ENCODE data around the gene JOSD1.
"Not testable (repeated sequence)": the region's sequence is repeated elsewhere in the genome, so short reads cannot be mapped to it uniquely, and the experiment has no call there.

JOSD1 gene

DNA sequence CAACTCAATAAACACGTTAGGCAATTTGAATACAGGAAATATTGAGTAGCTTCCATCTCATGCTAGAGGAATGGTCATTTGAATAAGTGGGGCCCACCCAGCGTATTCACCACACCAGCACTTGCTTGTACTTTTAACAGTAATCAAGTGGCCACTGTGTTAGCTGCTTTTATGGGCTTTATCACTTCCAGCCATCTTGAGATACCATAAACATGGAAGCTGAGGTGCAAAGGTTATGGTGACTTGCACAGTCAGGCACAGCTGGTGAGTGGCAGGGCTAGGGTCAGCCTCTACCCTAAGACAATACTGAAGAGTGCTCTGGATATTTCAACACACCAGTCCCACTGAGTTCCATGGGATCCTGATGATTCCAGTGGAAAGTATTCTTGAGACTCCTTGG lies 6.7 kb downstream of the JOSD1 start:
- no peak for DNase-seq (ENCODE audit: low read depth in 2 of 2, low spot score in 1 of 2)

DNA sequence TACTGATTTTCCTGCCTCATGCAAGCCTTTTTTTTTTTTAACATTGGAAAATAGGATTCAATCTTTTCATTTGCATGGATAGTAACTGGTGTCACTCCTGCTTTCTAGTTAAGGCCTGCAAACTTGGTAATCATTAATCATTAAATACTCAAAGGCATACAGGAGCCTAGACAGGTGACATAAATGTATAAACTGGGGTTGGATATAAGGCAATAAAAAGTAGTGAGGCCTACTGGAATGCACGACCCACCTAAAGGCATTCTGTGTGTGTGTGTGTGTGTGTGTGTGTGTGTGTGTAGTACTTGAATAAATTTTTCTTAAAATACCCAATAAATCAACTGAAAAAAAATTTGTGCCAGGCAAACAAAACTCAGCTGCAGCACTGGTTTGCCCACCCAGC lies 11.1 kb downstream of the JOSD1 start:
- DNase-seq (ENCODE audit: low read depth in 2 of 2, low spot score in 1 of 2): no peak

DNA sequence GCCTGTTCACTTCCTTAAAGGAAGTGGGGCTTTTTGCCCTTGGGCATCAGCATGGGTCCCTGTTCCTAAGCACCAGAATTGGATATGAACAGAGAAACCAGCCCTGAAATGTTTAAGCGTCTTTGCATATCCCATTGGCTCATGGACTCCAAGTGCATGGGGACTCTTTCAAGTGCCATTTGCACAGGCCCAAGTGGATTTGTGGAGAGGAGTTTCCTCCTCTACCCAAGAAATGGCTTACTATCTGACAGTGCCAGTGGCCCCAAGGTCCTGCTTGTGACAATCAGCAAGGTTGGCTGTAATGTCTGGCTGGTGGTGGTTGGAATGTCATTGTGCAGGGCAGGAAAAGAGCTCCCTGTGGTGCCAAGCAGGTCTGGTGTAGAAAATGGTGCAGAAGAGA lies 15.0 kb downstream of the JOSD1 start:
- DNase-seq (ENCODE audit: low read depth in 2 of 2, low spot score in 1 of 2): no peak

DNA sequence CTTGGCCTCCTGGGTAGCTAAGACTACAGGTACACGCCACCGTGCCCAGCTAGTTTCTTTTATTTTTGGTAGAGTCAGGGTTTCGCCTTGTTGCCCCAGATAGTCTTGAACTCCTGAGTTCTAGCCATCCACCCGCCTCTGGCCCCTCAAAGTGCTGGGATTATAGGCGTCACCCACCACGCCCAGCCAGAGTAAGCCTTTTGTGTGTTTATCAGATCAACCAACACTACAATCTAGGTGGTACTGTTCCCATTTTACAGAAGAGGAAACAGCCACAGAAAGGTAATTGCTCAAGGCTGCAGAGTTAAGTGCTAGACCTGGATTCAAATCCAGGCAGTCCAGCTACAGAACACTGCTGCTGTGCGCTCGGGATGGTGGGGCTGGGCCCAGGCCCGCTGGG lies 15.8 kb downstream of the JOSD1 start:
- no peak for DNase-seq (ENCODE audit: low read depth in 2 of 2, low spot score in 1 of 2)

DNA sequence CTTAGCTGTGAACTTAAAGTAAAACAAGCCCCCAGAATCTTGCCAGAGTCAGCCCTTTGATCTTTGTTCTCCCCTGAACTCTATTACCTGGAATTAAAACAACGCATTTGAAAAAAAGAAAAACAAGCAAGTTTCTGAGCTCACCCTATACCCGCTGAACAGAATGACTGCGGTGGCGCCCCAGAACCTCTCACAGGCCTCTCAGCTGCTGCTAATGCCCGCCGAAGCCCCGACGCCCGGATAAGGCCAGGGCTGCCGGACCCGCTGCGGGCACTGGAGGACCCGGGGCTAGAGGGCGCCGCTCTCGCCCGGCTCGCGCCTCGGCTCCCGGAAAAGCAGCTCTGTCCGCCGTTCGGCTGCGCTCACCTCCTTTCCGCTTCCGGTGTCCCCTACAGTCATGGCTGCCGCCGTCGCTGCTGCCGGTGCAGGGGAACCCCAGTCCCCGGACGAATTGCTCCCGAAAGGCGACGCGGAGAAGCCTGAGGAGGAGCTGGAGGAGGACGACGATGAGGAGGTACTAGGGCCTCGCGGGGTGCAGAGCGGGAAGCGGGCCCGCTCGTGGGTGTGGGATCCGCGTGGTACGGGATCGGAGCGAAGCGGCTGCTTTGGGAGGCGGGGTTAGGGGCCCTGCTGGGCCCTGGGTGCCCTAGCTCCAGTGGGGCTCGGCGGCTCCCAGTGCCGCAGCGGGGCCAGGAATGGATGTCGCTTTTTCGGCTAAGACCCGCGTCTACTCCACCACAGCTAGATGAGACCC lies 19.0 kb downstream of the JOSD1 start, which contains the start of gene TOMM22:
TOMM22 (plus strand) TSS at position 376 of the 754 bp plus-strand sequence; CDS start at position 398, 22 bp downstream.
- peak; percentile 63 to 70 for DNase-seq (ENCODE audit: low read depth in 2 of 2, low spot score in 1 of 2)

DNA sequence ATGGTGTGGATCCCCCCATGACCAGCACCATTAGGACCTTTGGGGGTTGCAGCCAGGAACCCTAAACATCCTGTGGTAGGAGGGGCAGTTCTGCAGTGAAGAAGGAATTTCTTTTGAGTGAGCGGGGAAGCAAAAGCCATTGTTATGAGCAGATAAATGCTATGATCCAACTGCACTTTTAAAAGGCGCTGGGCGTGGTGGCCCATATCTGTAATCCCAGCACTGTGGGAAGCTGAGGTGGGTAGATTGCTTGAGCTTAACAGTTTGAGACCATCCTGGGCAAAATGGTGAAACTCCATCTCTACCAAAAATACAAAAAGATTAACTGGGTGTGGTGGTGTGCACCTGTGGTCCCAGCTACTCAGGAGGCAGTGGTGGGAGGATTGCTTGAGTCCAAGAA lies 24.9 kb downstream of the JOSD1 start:
- DNase-seq (ENCODE audit: low read depth in 2 of 2, low spot score in 1 of 2): no peak

DNA sequence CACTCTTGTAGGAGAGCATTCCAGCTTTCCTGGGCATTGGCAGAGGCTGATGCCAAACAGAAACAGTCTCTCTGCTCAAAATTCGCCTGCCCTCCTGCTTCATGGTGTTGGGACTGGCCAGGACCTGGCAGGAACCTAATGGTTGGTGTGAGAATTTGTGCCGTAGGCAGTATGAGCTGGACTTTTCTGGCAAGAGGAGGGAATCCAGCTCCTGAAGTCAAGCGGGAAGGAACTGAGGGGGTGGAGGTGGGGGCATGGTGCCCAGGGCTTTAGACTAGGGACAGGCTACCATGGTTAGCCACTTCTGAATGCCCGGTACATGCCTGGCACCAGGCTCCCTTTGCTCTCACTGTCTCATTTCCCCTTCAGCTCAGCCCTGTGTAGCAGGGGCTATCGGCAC lies 25.9 kb downstream of the JOSD1 start:
- no peak for DNase-seq (ENCODE audit: low read depth in 2 of 2, low spot score in 1 of 2)

DNA sequence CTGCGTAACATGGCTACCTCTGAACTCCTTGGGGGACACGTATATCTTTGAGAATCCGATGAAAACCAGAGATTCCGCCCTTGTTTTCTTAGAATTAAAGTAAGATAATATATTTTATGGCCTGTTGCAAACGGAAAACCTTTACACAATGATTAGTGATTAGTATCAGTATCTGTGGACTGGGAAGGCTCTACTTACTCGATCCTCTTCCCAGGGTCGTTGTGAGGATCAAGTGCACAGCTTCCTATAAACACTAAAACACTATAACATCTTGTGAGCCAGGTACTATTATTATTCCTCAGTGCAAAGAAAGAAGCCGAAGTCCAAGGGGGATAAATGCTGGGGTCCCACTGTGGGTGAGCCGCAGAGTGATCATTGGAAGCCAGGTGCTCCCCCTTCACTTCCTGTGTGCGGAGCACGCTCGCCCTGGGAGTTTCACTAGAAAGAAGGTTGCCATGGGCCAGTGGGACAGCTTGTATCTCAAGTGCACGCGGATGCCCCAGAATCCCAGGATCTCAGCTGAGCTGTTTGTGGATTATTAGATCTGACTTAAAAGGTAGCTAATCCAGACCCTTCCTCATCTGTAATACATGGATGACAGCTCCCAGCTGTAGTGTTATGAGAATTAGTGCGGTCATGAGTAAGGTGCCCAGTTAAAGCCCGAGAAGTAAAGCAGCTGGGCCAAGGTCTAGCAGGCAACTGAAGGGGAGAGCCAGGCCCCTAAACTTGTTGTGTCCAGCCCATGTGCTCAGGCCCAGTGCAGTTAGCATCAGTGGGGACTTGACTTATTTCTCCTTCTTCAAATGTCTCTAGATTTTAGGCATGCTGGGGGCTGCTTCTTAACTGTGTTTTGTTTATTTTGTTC lies 43.5 kb downstream of the JOSD1 start:
- DNase-seq (ENCODE audit: low read depth in 2 of 2, low spot score in 1 of 2): no peak

DNA sequence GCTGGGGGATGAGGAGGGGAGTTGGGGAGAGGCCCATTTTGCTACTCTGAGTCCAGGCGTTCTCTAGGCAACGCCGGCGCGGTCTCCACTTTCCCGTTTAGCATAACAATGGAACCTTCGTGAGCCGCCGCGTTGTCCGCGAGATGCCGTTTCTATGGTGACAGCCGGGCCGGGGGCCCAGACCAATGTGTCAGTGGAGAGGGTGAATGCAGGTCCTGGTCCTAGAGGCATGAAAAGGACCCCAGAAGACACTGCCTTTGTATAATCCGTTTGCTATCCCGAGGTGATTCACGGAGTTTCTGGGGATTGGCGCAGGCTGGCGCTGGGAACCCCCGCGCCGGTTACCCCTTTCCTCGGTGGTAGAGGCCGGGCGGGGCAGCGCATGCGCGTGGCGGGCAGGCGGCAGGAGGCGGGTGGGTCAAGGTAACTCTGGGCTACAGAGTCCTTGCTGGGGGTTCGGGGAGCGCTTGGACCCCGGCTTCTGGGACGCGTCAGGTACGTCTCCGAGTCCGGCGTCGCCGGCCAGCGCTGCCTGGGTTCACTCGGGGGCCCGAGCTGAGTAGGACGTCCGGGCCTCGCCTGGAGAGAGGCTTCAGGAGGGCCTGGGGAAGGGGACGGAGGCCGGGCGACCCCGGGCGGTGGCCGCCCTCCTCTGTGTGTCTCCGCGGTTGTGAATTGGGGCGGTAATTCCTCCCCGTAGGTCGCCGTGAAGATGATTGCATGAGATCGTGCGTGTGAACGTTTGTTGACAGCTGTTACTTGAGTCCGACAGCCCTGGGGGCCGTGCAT lies 44.3 kb downstream of the JOSD1 start, which contains the start of the genes CBY1 and FAM227A:
CBY1 (plus strand) TSS at position 383 of the 789 bp plus-strand sequence. CDS start 11,417 bp downstream, outside the sequence.
FAM227A (minus strand) TSS at position 137 of the 789 bp plus-strand sequence. CDS start 6,224 bp downstream, outside the sequence.
- DNase-seq (ENCODE audit: low read depth in 2 of 2, low spot score in 1 of 2): peak; percentile 58 to 79

DNA sequence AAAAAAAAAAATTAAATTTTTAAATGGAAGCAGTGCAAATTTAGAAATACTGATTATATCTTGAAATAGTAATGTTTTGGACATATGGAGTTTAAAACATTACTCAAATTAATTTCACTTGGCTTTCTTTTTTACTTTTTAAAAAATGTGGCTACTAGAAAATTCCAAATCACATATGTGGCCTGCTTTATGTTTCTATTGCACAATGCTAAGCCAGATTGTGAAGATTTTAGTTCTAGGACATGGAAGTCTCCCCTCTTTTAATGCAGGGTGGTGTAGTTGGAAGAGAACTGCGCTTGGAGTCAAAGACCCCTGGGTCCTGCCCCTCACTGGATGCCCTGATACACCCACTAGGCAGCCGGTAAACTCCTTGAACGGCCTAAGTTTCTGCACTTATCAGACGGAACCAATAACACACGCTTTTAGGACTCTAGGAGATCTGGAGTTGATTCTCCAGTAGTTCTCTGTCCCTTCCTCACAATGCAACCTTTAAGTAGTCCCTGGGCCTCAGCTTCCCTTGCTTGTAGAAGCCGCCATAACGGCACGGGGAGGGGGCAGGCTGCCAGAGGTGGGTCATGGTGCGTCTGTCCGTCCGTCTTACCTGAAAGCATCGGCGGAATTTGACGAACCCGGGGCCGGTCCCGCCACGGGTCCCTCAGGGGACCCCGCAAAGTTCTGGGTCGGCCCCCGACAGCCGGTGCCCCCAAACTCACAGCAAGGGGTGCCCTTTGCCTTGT lies 45.1 kb downstream of the JOSD1 start:
- DNase-seq (ENCODE audit: low read depth in 2 of 2, low spot score in 1 of 2): no peak

DNA sequence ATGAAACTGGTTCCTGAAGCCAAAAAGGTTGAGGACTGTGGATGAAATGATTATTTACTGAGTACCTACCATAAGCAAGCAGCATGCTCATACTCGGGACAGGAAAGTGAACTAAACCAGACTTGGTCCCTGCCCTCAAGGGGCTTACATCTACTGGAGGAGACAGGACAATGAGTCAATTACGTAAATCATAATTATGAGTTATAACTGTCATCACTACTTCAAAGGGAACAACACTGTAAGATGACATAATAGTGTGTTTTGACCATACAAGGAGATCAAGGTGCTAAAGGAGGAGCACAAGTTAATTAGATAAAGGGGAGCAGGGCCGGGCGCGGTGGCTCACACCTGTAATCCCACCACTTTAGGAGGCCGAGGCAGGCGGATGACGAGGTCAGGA lies 47.0 kb downstream of the JOSD1 start:
- no peak for DNase-seq (ENCODE audit: low read depth in 2 of 2, low spot score in 1 of 2)

DNA sequence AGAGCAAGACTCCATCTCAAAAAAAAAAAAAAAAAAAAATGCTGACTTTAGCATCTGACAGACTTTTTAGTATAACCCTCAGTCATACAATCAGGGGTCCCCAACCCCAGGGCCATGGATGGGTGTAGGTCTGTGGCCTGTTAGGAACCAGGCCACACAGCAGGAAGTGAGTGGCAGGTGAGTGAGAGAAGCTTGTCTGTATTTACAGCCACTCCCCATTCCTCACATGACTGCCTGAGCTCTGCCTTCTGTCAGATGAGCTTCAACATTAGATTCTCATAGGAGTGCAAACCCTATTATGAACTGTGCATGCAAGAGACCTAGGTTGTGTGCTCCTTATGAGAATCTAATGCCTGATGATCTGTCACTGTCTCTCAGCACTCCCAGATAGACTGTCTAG lies 47.9 kb downstream of the JOSD1 start:
- no peak for DNase-seq (ENCODE audit: low read depth in 2 of 2, low spot score in 1 of 2)

DNA sequence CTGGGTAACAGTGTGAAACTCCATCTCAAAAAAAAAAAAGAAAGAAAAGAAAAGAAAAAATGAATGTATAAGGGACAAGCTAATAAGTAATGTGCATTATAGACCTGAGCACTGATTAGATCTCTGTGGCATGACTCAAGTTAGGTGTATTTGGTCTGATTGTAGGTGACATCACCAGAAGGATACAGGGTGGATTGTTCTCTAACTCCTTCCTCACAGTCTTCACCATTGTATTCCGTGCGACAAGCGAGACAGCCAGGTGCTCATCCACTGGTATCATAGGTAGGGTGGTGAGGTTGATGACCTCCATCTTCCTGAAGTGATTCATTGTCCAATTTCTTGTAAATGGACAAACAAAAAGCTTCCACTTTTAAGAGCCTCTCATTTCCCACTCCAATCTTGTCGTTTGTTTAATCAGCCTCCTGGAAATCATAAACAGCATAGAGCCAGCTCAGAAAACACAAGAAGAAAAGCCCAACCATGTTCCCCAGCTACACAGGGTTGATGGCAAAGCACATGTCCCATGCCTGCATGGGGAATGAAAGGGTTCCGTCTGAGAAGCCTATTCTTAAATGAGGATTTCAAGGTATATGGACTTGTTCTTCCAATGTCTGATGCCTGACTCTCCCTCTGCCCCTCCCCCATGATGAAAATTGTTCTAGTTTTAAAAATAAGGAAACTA lies 50.8 kb downstream of the JOSD1 start:
- no peak for DNase-seq (ENCODE audit: low read depth in 2 of 2, low spot score in 1 of 2)

DNA sequence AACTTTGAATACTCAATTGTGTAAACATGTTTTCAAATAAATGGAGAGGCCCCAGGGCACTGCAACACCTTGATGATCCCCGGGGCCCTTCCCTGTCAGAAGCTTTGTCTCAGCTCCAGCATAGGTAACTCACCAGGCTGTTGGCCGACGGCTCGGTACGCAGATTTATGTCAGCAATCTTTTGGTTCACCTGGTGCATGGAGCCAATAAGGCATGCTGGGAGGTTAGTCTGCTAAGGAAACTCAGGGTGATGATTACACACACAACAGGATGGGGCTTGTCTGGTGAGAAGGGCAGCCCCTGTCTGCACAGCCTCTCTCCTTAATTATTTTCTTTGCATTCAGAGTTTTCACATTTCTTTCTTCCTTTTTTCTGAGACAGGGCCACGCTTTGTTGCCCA lies 55.3 kb downstream of the JOSD1 start:
- no peak for DNase-seq (ENCODE audit: low read depth in 2 of 2, low spot score in 1 of 2)

DNA sequence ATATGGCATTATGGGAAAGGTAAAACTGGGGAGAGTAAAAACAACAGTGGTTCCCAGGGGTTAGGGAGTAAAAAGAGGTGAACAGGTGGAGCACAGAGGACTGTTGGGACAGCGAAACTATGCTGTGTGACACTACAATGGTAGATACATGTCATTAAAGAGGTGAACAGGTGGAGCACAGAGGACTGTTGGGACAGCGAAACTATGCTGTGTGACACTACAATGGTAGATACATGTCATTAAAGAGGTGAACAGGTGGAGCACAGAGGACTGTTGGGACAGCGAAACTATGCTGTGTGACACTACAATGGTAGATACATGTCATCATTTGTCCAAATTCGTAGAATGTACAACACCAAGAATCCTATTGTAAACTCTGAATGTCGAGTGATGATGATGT lies 56.5 kb downstream of the JOSD1 start:
- DNase-seq (ENCODE audit: low read depth in 2 of 2, low spot score in 1 of 2): not testable (repeated sequence)

DNA sequence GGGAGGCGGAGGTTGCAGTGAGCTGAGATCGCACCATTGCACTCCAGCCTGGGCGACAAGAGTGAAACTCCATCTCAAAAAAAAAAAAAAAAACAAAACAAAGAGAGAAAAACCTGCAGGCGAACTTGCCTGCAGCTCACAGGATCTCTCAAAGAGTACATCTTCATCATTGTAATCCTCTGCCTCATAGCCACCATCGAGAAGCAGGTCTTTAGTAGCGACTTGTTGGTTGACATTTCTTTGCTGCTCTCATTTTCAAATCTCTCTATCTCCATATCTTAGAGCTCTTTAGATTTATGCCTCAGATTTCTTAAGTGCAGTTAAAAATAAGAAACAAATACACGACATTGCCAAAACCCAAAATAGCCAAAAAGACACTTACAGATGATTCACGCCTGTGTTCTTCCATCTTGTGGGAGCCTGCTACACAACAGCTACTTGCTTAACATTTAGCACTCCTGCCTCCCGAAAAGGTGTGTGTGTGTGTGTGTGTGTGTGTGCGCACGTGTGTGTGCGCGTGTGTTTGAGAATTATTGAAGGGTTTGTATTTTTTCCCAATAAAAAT lies 59.2 kb downstream of the JOSD1 start:
- no peak for DNase-seq (ENCODE audit: low read depth in 2 of 2, low spot score in 1 of 2)

DNA sequence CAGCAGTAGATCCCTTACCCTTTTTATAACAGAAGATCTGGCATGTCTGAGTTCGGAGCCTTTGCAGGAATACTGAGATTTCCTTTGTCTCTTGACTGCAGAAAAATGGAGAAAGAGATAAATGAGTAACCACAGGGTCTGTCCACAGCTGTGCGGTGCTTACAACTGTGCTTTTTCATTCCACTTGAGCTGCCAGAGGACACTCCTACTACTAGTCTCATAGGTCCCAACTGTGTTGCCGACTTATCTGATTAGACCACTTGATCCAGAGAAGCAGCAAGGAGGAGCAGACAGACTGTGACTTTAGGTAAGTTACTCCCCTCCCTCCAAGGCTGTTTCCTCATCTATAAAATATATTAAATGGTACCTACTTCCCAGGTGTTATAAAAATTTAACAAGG lies 62.0 kb downstream of the JOSD1 start:
- no peak for DNase-seq (ENCODE audit: low read depth in 2 of 2, low spot score in 1 of 2)

DNA sequence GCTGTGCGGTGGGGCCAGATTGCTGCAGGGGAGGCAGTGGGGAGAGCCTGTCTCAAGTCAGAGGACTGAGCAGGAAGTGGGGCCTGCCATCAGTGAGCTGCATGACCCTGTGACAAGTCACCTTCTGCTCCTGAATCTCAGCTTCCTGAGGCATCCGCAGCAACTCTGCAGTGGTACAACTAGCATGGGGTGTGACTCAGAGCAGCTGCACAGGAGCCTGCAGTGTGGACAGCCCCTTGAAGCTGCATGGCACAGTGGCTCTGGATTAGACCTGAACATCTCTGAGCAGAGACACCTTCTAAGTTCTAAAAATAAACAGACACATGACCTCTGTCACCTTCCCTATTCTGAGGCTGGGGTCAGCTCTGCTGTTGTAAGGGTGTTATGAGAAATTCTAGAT lies 62.5 kb downstream of the JOSD1 start:
- no peak for DNase-seq (ENCODE audit: low read depth in 2 of 2, low spot score in 1 of 2)

Measured in stimulated activated CD8-positive, alpha-beta memory T cell treated with anti-CD3 and anti-CD28 coated beads, Interleukin-4, amount 100 ng/mL, for 1 hour (primary cell).